Activated CD4-positive, alpha-beta T cell treated with anti-CD3 and anti-CD28 coated beads, Interleukin-10, Interleukin-2, amounts not matched to agents 100 ng/mL and 50 ng/mL, durations not matched to agents 16 hours and 8 hours (primary cell): ENCODE data around the gene CD99L2.

Source experiments
- DNase-seq: peaks from one replicate; pipeline ENCODE4 v3.0.0-alpha.2; 2020

The CD99L2 gene

DNA sequence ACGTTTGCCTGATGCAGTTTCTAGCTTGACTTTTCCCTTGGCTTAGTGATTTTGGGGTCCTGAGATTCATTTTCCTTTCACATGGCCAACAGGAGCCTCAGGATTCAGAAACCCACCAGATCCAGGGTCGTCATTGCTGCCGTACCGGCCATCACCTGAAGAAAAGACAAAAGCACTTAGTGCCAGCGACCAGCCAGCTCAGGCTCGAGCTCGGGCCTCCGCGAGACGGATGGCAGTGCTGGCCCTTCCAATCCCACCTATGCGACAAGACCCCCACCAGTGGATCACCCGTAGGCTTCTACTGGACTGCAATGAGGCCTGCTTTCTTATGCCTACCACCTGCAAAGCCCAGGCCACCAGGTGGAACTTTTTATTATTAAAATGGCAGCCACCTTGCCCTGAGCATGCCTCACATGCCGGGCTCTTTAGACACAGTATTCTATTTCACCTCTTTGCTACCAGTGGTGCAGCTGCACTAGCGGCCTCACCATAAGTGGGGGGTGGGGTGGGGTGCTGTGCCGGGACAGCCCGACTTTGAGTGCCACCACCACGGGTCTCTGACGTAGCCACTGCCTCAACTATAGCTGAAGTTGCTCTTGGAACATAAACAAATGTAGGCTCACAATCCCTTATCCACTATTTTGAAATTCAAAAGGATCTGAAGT lies 121.0 kb downstream of the CD99L2 start:
- no peak for DNase-seq

DNA sequence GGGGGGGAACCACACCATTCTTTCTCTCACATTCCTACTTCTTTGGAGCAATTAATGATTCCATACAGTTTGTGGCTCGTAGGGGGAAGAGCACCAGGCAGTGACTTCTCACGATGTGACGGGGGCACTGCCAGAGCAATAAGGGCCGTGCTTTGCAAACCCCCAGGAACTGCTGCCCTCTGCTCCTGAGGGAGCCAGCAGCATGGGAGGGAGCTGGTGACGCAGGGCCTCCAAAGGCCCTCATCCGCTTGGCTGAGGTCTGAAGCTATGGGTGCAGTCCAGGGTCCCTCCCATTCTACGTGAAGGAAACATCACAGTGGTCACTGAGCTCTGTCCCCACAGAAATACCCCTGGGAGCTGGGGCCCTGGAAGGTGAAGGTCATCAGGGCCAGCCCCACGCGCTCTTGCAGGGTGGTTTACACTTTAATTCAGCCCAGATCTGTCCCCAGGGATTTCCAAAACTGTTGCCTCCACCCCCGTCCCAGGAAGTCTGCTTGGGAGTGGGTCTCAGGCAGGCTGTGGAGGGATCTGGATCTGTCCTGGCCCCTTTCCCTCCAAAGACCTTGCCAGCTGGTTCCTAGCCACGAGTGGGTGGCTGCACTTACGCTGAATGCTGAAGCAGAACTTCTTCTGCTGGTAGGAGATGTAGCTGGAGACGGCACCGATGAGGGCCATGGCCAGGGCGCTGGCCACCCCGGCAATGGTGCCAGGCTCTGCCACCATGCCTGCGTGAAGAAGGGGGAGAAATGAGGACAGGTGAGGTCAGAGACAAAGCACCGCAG lies 122.7 kb downstream of the CD99L2 start:
- DNase-seq = no peak

DNA sequence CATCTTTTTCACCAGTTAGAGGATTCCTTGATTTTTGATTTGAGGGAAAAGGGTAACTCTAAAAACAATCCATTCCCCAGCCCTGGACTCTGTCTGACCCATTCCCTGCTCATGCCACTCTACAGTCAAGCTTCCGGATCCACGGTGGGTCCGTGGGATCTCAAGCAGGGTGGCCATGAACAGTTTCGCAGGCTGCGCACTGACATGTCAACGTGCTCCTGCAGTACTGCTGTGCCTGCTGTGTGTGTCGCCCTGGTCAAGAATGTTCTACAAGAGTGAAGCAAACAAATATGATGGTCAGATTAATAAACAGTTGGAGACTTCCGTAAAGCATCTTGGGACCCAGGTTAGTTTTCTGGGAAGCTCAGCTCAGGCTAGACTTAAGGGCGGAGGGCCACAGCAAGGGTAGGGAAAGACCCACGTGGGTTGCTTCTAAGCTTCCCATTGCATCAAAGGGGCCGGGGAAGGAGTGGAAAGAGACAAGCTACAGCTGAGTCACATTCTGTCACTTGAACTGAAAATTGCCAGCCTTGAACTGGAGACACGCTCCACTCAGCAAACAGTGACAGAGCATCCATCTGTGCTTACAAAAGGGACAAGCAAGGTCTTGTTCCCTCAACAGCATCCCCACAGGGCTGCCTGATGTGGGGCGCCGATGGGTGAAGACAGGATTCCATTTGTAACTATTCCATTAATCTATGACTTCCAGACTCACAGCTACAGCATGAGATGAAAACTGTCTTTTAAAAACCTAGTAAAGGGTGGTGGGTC lies 123.5 kb downstream of the CD99L2 start:
- DNase-seq = no peak

DNA sequence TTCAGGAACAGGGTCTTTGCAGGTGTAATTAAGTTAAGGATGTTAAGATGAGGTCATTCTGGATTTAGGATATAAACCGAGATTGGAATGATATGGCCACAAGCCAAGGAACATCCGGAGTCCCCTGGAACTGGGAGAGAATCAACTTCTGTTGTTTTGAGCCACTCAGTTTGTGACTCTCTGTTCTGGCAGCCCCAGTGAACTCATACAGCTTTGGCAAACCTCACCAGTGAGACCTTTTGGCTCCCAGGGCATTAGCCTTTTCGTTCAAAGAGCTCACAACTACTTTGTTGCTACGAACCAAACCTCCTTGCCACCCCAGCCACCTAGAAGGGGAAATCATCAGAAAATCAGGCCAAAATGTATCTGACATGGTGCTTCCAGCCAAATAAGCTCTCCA lies 124.8 kb downstream of the CD99L2 start:
- DNase-seq = no peak

DNA sequence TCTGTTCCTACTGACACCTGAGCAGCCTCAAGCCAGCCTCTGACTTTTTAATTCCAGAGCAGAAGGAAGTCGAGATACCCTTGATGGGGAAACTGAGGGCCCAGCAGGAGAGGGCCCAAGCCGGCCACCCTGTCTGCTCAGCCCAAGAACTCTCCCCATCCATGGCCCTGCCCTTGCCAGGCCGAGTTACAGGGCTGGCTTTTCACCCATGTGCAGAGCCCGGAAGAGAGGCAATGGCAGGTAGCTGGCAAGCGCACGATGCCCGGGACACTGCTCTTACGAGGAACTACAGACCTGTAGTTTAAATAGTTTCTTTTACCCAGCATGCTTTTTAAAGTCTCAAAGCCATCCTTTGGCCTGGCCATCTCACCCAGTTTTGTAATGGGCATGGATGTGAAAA lies 125.4 kb downstream of the CD99L2 start:
- no peak for DNase-seq

DNA sequence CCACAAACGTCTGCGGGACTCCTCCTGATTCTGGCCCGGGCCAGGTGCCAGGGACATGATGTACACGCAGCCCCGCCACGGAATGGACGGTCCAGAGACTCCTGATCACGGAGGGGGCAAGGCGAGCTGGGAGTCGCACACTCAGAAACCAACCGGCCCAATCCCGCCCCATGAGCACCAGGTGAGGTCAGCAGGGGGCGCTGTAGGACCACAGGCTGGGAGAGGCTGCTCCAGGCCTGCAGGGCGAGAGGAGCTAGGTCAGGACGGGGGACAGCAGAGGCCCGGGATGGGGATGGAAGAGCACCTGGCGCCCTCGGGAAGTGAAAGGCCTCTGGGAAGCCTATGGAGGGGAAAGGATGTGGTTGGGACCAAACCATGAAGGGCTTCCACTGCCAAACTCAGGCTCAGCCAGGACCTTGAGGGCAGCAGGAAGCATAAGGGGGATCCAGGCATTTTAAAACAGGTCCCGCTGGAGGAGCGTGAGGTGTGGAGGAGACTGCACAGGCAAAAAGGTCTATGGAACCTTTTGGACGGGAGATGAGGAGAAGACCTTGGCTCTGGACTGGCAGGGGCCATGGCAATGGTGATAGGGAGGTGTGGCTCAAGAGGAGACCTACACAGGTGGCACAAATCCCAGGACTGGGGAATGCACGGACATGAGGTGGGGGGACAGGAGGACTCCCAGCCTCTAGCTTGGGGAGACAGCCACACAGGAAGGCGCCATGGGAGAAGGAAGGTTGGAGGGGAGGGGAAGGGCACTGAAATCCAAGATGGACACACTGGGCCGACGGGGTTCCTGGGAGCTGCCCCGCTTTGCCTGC lies 126.1 kb downstream of the CD99L2 start:
- DNase-seq = peak; percentile 83

DNA sequence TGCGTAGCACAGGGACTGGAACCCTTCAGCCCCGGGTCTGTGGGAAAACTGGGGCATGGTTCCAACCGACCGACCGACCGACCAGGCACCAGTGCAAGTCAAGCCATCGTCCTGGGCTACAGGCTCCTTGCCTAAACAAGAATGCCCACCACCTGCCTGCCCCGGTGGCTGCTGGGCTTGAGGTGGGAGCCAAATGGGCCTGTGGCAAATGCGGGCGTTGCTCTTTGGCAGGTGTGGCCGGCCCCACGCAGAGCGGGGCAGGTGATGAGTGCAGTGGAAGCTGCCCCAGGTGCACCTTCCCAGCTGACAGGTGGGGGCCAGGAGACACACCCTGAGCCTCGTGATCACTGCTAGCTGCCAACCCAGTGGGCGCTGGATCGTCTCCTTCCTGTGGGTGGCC lies 127.4 kb downstream of the CD99L2 start:
- DNase-seq = no peak

DNA sequence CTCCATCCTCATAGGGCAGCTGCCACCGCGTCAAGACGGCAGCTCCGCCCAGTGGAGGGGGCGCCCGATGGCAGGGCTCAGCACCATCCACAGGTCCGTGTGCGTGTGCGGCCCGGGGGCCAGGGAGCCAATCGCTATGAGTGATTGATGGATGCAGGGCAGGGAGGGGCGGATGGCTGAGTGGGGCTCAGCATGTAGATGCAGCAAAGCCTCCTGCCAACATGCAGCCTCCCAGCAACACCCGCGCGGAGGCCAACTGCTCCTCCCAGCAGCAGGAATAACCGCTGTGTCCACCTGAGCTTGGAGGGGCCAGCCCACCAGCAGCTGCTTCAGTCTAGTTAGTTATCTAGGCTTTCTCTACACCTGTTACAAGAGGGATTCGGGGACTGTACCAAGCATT lies 127.8 kb downstream of the CD99L2 start:
- DNase-seq = no peak

DNA sequence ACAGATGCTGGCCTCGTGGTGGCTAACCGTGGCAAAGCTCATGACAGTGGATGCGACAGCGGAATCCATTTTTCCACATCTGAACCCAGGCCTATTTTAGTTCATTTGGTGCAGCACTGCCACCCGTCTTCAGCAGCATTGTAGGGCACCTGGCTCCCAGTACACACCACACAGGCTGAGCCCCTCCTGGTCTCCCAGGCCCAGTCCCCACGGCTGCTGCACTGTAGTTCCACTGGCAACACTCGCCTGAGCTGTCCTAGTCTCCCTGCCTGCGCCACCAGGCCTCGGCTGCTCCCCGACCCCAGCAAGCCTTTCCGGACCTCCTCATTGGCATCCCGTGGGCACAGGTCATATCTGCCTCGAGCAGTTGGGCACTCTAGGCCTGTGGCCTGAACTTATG lies 129.1 kb downstream of the CD99L2 start:
- DNase-seq = no peak

DNA sequence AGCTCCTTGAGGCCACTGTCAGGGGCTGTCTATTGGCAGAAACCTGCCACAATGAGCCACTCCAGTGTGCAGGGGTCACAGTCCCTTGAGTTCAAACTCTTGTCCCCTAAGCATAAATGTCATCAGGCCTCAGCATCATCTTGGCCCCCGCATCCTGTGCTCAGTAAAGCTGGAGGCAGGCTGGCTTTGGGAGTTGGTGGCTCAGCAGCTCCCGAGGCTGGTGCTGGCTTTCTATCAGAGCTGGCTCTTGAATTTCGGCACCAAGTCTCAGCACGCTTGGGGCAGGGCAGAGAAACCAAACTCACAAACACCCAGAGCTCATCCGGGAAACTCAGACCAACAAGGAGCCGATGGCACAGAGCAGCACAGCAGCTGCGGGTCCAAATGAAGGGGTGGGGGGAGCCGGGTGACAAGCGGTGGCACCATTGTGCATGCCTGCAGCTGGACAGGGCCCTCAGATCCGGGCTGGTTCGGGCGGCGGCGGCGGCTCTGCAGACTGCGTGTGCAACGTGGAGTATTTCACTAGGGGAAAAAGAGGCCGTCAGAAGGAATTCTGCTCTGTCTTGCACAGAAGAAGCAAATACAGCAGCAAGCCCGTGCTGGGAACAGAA lies 129.8 kb downstream of the CD99L2 start:
- DNase-seq = no peak

DNA sequence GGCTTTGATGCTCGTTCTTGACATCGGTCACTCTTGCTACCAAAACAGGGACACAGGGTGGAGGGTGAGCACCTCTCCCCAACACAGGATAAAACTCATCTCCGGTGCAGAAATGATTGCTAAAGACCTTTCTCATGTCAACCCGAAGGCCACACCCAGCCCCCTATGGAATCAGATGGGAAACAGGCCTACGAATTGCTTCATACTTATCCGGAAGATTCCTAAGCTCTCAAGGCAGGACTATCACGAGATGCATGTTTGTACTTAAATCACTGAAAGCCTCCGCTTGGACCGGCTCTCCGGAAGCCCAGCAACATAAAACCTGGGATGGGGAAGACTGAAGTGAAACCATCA lies 130.4 kb downstream of the CD99L2 start:
- no peak for DNase-seq

DNA sequence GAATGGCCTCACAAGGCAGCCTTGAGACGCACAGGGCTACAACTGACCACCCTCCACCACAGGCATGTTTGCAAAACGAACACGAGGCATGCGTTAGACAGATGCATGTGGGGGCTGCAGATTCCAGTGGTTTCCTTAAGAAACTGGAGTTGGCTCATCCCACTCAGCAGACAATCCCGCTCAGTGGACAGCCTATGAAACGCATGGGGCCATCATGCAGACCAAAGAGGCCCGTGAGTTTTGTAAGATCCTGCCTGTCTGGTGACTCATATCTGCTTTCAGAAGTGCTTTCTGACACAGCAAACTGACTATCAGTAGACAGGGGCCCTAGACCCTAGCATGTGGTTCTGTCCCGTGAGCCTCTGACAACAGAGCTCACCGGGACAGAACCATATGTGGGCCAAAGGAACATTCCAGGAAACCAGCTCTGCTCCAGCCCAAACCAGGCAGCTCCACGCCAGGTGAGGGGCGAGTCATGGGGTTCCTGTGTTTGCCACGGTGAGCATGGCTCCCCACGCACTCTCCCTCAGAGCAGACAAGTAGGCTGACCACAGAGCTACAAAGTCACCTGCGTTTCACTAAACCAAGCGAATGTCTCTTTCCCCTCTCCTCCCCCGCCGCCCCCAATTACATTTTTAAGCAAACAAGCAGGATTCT lies 130.9 kb downstream of the CD99L2 start:
- DNase-seq = peak; percentile 64

DNA sequence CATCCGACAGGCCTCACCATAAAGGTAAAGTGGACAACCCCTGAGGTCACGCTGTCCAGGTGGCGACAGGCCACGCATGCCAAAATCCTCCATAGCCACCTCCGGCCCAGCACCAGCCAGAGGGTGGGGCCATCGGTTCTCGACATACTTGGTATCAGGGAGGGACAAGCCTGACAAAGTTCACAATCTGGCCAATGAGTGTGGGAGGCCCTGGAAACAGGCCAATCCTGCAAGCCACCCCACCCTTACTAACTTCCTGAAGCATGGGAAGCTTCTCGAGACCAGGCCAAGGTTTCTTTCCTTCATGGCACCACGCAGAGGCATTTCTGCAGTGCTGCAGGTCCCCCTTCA lies 131.4 kb downstream of the CD99L2 start:
- DNase-seq = no peak

DNA sequence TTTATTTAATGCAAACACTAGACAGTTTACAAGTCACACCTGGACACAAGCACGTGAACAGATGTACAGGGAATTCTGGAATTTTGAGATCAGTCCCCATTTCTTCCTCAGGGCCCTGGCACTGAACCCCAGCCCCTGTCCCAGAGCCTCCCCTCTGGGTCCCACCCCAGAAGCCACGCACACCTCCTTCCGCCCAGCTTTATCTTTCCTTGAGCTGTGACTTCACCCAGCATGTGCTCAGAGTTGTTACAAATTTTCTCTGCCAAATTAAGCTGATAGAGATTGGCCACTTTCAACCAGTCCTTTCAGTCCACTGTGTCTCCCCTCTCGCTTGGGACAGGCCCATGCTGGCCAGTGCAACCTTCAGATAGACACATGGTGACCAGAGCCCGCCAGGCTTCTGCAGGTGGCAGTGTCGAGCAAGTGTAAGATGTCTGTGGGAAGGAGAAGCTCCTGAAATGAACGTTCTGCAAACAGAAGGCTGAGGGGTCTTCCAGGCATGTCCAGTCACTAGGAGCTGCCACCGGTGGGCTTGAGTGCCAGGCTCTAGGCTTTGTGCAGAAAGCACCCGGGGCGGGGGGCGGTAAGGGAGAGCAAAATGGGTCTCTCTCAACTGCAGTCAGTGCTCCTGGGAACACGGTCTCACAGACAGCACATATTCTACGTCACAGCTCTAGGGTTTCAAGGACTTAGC lies 132.0 kb downstream of the CD99L2 start:
- no peak for DNase-seq

DNA sequence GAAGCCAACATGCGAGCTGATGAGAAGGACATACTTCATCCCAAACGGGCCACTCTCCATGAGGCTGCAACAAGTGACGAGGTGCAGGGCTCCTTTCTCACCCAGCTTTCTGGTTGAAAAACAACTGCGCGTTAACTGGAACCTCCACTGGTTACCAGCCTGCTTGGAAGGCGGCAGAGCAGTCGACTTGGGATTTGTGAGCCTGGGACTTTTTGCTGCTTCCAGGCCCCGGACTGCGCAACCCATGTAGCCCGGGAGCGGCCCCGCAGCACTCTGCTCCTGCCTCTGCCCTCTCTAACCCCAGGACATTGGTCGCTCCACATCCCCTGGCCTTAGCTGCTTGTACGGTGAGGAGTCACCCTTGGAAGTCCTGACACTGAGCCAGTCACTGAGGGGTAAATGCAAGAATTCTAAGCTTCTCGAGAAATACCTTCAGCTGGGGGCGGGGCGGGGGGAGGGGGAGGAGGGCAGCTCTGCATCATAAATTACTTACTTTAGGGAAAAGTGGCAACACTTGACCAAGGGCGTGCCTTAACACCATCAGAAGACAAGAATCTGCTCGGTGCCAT lies 132.6 kb downstream of the CD99L2 start:
- no peak for DNase-seq

DNA sequence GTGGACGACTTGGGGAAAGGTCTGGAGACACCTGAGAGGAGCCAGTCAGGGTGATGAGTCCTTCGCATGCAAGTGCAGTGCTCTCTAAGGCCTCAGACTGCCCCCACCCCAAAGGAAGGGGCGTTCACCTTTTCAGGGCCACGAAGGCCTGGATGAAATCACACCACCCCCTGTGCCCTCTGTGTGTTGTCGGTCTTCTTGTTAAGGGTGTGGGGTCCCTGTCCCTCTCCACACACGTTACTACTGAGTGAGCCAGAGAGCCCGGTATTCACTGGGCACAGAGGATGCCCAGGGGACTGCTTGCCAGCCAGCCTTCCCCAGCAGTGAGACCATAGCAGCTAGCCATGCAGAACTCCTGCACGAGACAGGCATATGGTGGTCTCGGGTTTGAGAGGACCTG lies 133.2 kb downstream of the CD99L2 start:
- DNase-seq = no peak

DNA sequence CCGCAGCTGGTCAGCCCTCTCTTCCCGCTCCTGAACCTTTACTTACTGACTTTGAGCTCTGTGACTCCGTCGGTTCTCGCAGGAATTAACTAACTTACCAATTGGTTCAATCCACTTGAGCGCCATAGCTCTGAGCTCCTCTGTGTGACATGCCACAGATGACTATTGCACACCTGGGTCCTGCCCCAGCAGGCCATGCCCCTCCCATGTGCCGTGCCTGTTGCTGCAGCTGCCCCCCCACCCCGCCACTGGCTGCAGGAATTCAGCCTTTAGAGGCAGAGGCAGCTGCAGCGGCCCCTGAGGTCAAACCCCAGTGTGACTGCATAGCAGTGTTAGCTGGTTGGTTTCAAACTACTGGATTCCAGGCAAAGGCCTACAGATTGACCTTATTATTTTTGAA lies 134.7 kb downstream of the CD99L2 start:
- DNase-seq = no peak

DNA sequence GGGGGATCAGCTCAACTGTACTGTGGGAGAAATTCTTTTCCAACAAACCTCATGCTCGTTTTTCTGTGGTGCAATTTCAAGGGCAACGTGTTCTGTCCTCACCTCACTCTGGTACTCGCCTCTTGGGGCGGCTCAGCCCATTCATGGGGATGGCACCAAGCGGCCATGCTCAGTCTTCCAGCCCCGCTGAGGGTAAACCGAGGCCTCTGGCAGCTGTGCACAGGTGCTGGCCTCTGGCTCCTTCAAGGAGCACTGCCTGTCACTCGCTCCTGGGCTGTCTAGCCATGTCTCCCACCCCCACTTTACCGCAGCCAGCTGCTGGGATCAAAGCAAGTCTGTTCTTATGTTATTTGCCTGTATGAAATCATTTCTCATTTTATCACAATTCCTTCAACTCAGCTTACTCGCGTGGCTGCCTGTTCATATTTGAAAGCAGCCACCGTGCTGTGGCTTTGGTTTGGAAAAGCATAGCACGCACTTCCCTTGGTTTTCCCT lies 135.1 kb downstream of the CD99L2 start:
- no peak for DNase-seq

DNA sequence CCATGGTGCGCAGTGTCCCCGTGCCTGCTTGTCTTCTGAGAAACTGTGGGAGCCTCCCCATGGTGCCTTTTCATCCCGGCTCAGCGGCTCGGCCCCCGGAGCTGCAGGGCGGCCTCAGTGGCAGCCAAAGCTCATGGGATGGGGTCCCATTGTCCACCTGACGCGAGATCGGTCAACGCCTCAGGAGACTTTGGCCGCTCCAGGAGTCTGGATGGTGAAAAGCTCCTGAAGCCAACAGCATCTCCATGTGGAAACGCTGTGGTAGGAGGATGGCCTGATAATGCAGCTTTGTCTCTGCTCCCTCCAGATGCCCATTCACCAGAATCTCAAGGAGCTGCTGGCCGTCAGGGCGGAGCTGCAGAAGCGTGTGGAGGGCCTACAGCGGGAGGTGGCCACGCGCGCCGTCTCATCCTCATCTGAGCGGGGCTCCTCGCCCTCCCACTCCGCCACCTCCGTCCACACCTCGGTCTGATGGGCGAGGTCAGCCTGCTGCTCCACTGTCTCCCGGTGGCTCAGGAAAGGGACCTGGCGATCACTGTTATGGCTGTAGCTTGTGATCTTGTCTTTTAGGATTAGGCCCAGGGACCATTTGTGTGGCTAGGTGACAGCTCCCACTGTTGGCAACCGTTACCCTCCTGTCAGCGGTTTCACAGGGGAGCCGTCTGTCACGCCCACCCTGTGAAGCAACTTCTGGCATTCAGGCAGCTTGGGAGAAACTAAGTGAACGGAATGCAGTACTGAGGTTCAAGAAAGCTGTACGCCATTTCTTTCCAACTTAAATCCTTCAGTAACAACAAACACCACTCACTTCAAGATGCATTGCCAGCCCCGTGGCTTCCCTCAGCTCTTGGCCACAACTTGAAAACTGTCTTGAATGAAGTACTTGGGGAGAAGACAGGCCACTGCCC lies 136.0 kb downstream of the CD99L2 start:
- no peak for DNase-seq

DNA sequence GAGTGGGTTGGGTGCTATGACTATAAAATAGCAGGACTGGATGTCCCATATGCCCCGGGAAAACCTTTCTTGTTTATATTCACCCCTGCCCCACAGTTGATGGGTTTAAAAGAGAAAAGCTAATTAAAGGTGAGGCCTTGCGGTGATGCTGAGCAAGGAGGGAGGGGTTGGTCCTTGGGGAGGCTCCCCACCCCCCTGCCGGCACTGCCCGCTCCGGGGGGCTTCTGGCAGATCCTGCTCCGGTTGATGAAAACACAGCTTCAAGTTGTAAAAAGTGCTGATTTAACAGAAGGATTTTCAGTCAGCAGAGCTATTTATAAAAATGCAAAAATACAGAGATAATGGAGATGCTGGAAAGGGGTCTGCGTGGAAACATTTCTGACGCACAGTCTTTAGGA lies 136.7 kb downstream of the CD99L2 start:
- DNase-seq = no peak
